H9 (cell line): ENCODE data around the gene ZDHHC9. TPM values are rescaled to one million over a fixed set of nuclear protein-coding genes. Genes with fewer than 3 reads are reported as not detected.

Source experiments
- DNase-seq: peaks from one replicate; pipeline ENCODE4 v3.0.0-alpha.2; 2017
- H2AFZ ChIP-seq: one replicate; pipeline ENCODE4 v1.6.1; 2013; ENCODE audit warnings: mild to moderate bottlenecking, low read length, control low read depth, moderate library complexity
- H2AK5ac ChIP-seq: 2 replicates; pipeline ENCODE4 v1.6.1; 2013; ENCODE audit warnings: low read length, control low read depth, mixed read lengths; ENCODE audit not compliant: insufficient read length
- H2BK120ac ChIP-seq: one replicate; pipeline ENCODE4 v1.6.1; 2013; ENCODE audit warnings: low read depth, mild to moderate bottlenecking, low read length, control low read depth, inconsistent platforms; ENCODE audit not compliant: poor library complexity, severe bottlenecking
- H2BK12ac ChIP-seq: 2 replicates; pipeline ENCODE4 v1.6.1; 2013; ENCODE audit warnings: low read length, control low read depth, mixed read lengths, low read depth; ENCODE audit not compliant: insufficient read length
- H2BK15ac ChIP-seq: 2 replicates; pipeline ENCODE4 v1.6.1; 2013; ENCODE audit warnings: low read depth, low read length, control low read depth
- H2BK20ac ChIP-seq: one replicate; pipeline ENCODE4 v1.6.1; 2013; ENCODE audit warnings: low read depth, mild to moderate bottlenecking, low read length, control low read depth, inconsistent platforms; ENCODE audit not compliant: poor library complexity, severe bottlenecking
- H2BK5ac ChIP-seq: 2 replicates; pipeline ENCODE4 v1.6.1; 2013; ENCODE audit warnings: low read length, control low read depth, mixed read lengths; ENCODE audit not compliant: insufficient read length
- H3K14ac ChIP-seq: 2 replicates; pipeline ENCODE4 v1.6.1; 2013; ENCODE audit warnings: low read length, control low read depth; ENCODE audit not compliant: insufficient read depth
- H3K18ac ChIP-seq: 2 replicates; pipeline ENCODE4 v1.6.1; 2013; ENCODE audit warnings: low read depth, mild to moderate bottlenecking, mixed read lengths, low read length, control low read depth; ENCODE audit not compliant: insufficient read length
- H3K23ac ChIP-seq: 2 replicates; pipeline ENCODE4 v1.6.1; 2013; ENCODE audit warnings: low read length, control low read depth, mixed read lengths, low read depth; ENCODE audit not compliant: insufficient read length
- H3K23me2 ChIP-seq: 2 replicates; pipeline ENCODE4 v1.6.1; 2013; ENCODE audit warnings: low read depth, mild to moderate bottlenecking, mixed read lengths, low read length, control low read depth; ENCODE audit not compliant: insufficient read length, poor library complexity, severe bottlenecking
- H3K27ac ChIP-seq: 2 replicates; pipeline ENCODE4 v1.5.1; 2013; ENCODE audit warnings: low read length, control low read depth, mixed read lengths, low read depth; ENCODE audit not compliant: insufficient read length
- H3K27me3 ChIP-seq: 2 replicates; pipeline ENCODE4 v1.6.1; 2013; ENCODE audit warnings: low read length, control low read depth, inconsistent platforms; ENCODE audit not compliant: insufficient read depth
- H3K4ac ChIP-seq: 2 replicates; pipeline ENCODE4 v1.6.1; 2013; ENCODE audit warnings: low read depth, mild to moderate bottlenecking, control low read depth, inconsistent platforms, low read length, moderate library complexity
- H3K4me1 ChIP-seq: 2 replicates; pipeline ENCODE4 v1.6.1; 2013; ENCODE audit warnings: low read length, control low read depth, inconsistent platforms; ENCODE audit not compliant: insufficient read depth
- H3K4me2 ChIP-seq: 2 replicates; pipeline ENCODE4 v1.6.1; 2013; ENCODE audit warnings: low read length, control low read depth, mixed read lengths; ENCODE audit not compliant: insufficient read length, insufficient read depth
- H3K56ac ChIP-seq: 2 replicates; pipeline ENCODE4 v1.6.1; 2013; ENCODE audit warnings: low read depth, mild to moderate bottlenecking, mixed read lengths, low read length, control low read depth; ENCODE audit not compliant: insufficient read length
- H3K79me1 ChIP-seq: 2 replicates; pipeline ENCODE4 v1.6.1; 2013; ENCODE audit warnings: low read depth, mild to moderate bottlenecking, moderate library complexity, low read length, control low read depth, inconsistent platforms; ENCODE audit not compliant: insufficient read depth, poor library complexity, severe bottlenecking
- H3K79me2 ChIP-seq: 2 replicates; pipeline ENCODE4 v1.6.1; 2013; ENCODE audit warnings: low read length, control low read depth, inconsistent platforms; ENCODE audit not compliant: insufficient read depth
- H3K9ac ChIP-seq: 2 replicates; pipeline ENCODE4 v1.6.1; 2013; ENCODE audit warnings: low read length, control low read depth, mixed read lengths; ENCODE audit not compliant: insufficient read length; ENCODE audit errors: extremely low read depth
- H3K9me3 ChIP-seq: one replicate; pipeline ENCODE4 v1.6.1; 2013; ENCODE audit warnings: low read depth, low read length, inconsistent platforms; ENCODE audit not compliant: control insufficient read depth
- H3T11ph ChIP-seq: one replicate; pipeline ENCODE4 v1.6.1; 2013; ENCODE audit warnings: mild to moderate bottlenecking, low read length, control low read depth, inconsistent platforms
- H4K20me1 ChIP-seq: one replicate; pipeline ENCODE4 v1.6.1; 2013; ENCODE audit not compliant: control insufficient read depth, insufficient read length, insufficient read depth
- H4K5ac ChIP-seq: 2 replicates; pipeline ENCODE4 v1.6.1; 2013; ENCODE audit warnings: low read depth, mild to moderate bottlenecking, mixed read lengths, low read length, control low read depth; ENCODE audit not compliant: insufficient read length
- H4K8ac ChIP-seq: replicated peaks from 2 replicates; pipeline ENCODE4 v1.6.1; 2013; ENCODE audit warnings: low read length, control low read depth, mixed read lengths, low read depth; ENCODE audit not compliant: insufficient read length
- H4K91ac ChIP-seq: 2 replicates; pipeline ENCODE4 v1.6.1; 2013; ENCODE audit warnings: low read depth, mild to moderate bottlenecking, moderate library complexity, mixed read lengths, low read length, control low read depth; ENCODE audit not compliant: insufficient read length
- H3K27ac Mint-ChIP-seq, 3 experiments: 2 replicates in 2 of 3; 3 replicates in 1 of 3; pipeline ENCODE4 v1.8.0; 2020 to 2021; ENCODE audit warnings: mixed read lengths in 3 of 3, mild to moderate bottlenecking in 1 of 3, moderate library complexity in 1 of 3
- H3K27me3 Mint-ChIP-seq: 2 replicates; pipeline ENCODE4 v1.8.0; 2021; ENCODE audit warnings: low read depth, mild to moderate bottlenecking, moderate library complexity, mixed read lengths
- H3K36me3 Mint-ChIP-seq, 3 experiments: 2 replicates in 2 of 3; 3 replicates in 1 of 3; pipeline ENCODE4 v1.8.0; 2020 to 2021; ENCODE audit warnings: low read depth in 3 of 3, mixed read lengths in 3 of 3; ENCODE audit not compliant: insufficient read depth in 1 of 3
- H3K4me1 Mint-ChIP-seq, 2 experiments: 2 replicates each; pipeline ENCODE4 v1.8.0; 2020; ENCODE audit warnings: mixed read lengths in 2 of 2
- H3K4me3 Mint-ChIP-seq, 2 experiments: 2 replicates in 1 of 2; 3 replicates in 1 of 2; pipeline ENCODE4 v1.8.0; 2020 to 2021; ENCODE audit warnings: mild to moderate bottlenecking in 2 of 2, mixed read lengths in 2 of 2, moderate library complexity in 1 of 2
- H3K9me3 Mint-ChIP-seq, 2 experiments: 2 replicates in 1 of 2; 3 replicates in 1 of 2; pipeline ENCODE4 v1.8.0; 2020; ENCODE audit warnings: mild to moderate bottlenecking in 2 of 2, mixed read lengths in 2 of 2, moderate library complexity in 1 of 2
- WGBS: extraction: QIAGEN DNeasy Blood & Tissue Kit; methylation state at CpG from one replicate; pipeline ENCODE4 v1.1.7; 2013; ENCODE audit warnings: missing lambda C conversion rate, low lambda C conversion rate, mixed read lengths; ENCODE audit not compliant: insufficient read length; ENCODE audit errors: extremely low coverage; 5-methylcytosine and 5-hydroxymethylcytosine counted together
- total RNA-seq: library from RNA; stranded (reverse); gene quantifications from 2 replicates; pipeline ENCODE4 v1.2.1, GENCODE V29; 2021
- TF ChIP-seq, protein P1 (sequence below): fragments of 200-600 bp; sonication (generic); conservative IDR thresholded peaks from 3 replicates; pipeline ENCODE4 v1.8.0; 2021; ENCODE audit warnings: antibody characterized with exemption, mild to moderate bottlenecking

Gene ZDHHC9
- total RNA-seq, 1 experiment from 2014 or later: 21.0 TPM

DNA sequence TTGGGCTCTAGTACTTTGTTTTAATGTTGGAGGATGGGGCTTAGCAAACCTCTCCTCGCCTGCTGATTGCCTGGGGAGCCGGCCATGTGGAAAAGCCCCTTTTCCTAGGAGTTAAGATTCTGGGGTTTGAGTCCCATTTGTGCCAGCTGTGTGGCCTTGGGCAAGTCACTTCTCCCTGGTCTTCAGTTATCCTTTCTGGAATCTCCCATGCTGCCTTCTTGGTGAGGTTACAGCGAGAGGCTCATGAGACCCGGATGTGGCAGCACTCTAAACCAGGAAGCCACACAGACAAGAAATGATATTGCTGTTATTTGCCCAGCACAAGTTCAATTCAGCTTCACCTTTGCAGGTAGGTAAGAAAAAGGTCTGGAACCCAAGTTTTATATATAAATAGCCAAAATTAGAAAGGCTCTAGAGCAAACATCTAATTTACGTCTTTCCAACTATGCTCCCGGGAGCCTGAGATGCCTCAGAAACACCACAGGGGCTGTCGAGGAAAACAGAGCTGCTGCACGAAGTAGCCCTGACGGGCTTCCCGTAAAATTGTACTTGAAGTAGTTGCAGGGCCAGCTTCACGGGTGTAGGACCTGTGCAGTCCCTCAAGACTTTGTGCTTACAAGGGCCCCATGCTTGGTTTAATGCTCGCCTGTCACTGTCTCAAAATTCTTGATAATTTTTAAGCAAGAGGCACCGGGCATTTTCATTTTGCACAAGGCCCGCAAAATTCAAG, 72.3 kb downstream of the ZDHHC9 start:
- Histone ChIP-seq H3K27me3 (no peaks in the 10 kb centered on the region), H2AK5ac (no peak overlapping the region), H3K23me2 (no peaks in the 10 kb centered on the region), H4K8ac (no peak overlapping the region), H2BK20ac (no peak overlapping the region), H2BK5ac (no peak overlapping the region), H3K18ac (no peak overlapping the region), H2BK120ac (no peak overlapping the region), H3K79me1 (no peaks in the 10 kb centered on the region), H3T11ph (no peak overlapping the region), H2BK12ac (no peak overlapping the region), H3K79me2 (no peaks in the 10 kb centered on the region), H3K4me1 (peaks cover 4% of the 10 kb centered on the region; the same call in 1 of the 2 replicates), H3K23ac (no peak overlapping the region), H3K14ac (no peak overlapping the region), H3K27ac (no peak overlapping the region), H3K4ac (no peak overlapping the region), H2BK15ac (no peak overlapping the region), H3K9ac (no peak overlapping the region), H4K5ac (no peak overlapping the region), H4K20me1 (no peaks in the 10 kb centered on the region), H3K56ac (no peak overlapping the region), H4K91ac (no peak overlapping the region), H2AFZ (no peak overlapping the region), H3K4me2 (no peak overlapping the region), H3K9me3 (no peaks in the 10 kb centered on the region)
- Mint-ChIP-seq H3K36me3 (no peaks in the 10 kb centered on the region; a peak in 1 of 7 replicates), H3K4me3 (no peak overlapping the region), H3K27me3 (peaks cover 2% of the 10 kb centered on the region; the same call in 1 of the 2 replicates), H3K27ac (no peak overlapping the region; a peak in 1 of 7 replicates), H3K9me3 (peaks cover 0 to 65% of the 10 kb centered on the region in 2 experiments; a peak in 2 of 5 replicates), H3K4me1 (peaks cover 11 to 14% of the 10 kb centered on the region in 2 experiments)
- TF ChIP-seq, protein P1, sequence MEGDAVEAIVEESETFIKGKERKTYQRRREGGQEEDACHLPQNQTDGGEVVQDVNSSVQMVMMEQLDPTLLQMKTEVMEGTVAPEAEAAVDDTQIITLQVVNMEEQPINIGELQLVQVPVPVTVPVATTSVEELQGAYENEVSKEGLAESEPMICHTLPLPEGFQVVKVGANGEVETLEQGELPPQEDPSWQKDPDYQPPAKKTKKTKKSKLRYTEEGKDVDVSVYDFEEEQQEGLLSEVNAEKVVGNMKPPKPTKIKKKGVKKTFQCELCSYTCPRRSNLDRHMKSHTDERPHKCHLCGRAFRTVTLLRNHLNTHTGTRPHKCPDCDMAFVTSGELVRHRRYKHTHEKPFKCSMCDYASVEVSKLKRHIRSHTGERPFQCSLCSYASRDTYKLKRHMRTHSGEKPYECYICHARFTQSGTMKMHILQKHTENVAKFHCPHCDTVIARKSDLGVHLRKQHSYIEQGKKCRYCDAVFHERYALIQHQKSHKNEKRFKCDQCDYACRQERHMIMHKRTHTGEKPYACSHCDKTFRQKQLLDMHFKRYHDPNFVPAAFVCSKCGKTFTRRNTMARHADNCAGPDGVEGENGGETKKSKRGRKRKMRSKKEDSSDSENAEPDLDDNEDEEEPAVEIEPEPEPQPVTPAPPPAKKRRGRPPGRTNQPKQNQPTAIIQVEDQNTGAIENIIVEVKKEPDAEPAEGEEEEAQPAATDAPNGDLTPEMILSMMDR: no peak
- no peak for DNase-seq
- WGBS: no CpG with 5 or more reads among the region's 14 CpGs
